DMS53 treated with DMSO at 0.1 percent for 48 hours (cell line): Measurements from ENCODE around the gene BRMS1.
"Not testable (repeated sequence)": the region's sequence is repeated elsewhere in the genome, so short reads cannot be mapped to it uniquely, and the experiment has no call there.

Source experiments
- DNase-seq: peaks from one replicate; lab custom pipeline; 2025; ENCODE audit not compliant: unreplicated experiment; lab: John Stamatoyannopoulos, UW

The BRMS1 gene

GRCh38 chr11:66326261-66327111 is 18.4 kb downstream of the BRMS1 start:
- no peak for DNase-seq

- DNase-seq: no peak
Measured at GRCh38 chr11:66325263-66325671, 19.6 kb downstream of the BRMS1 start.

GRCh38 chr11:66324664-66325063 is 20.2 kb downstream of the BRMS1 start:
- DNase-seq: no peak

- DNase-seq: no peak
Measured at GRCh38 chr11:66323684-66324083, 21.2 kb downstream of the BRMS1 start.

GRCh38 chr11:66322732-66323427 is 22.0 kb downstream of the BRMS1 start:
- DNase-seq: no peak

- no peak for DNase-seq
Measured at GRCh38 chr11:66321606-66322005, 23.3 kb downstream of the BRMS1 start.

- DNase-seq: not testable (repeated sequence)
Measured at GRCh38 chr11:66320748-66321147, 24.2 kb downstream of the BRMS1 start.

GRCh38 chr11:66320289-66320688 is 24.6 kb downstream of the BRMS1 start:
- not testable (repeated sequence) for DNase-seq

GRCh38 chr11:66318600-66318970 is 26.3 kb downstream of the BRMS1 start:
- no peak for DNase-seq

GRCh38 chr11:66317723-66318599 is 26.9 kb downstream of the BRMS1 start:
- DNase-seq: no peak

- no peak for DNase-seq
Measured at GRCh38 chr11:66317322-66317722, 27.6 kb downstream of the BRMS1 start.

GRCh38 chr11:66316849-66317251 is 28.1 kb downstream of the BRMS1 start, which contains the start of gene CD248:
TSS of gene CD248 (minus strand) at chr11:66317044. CDS start at chr11:66317027, 17 bp downstream.
- no peak for DNase-seq

GRCh38 chr11:66315921-66316811 is 28.7 kb downstream of the BRMS1 start:
- DNase-seq: peak; percentile 52

- DNase-seq: no peak
Measured at GRCh38 chr11:66315498-66315885, 29.4 kb downstream of the BRMS1 start.

GRCh38 chr11:66314561-66315497 is 30.1 kb downstream of the BRMS1 start:
- DNase-seq: no peak

- no peak for DNase-seq
Measured at GRCh38 chr11:66314186-66314501, 30.8 kb downstream of the BRMS1 start.

- DNase-seq: no peak
Measured at GRCh38 chr11:66313321-66314185, 31.4 kb downstream of the BRMS1 start.

- peak; percentile 99 for DNase-seq
Measured at GRCh38 chr11:66312549-66313320, 32.2 kb downstream of the BRMS1 start.
